OCI-LY7 (cell line): ENCODE measurements around the gene CAPRIN1. TPM values are rescaled to one million over a fixed set of nuclear protein-coding genes. Genes with fewer than 3 reads are reported as not detected.

Experiments used
- BruUV-seq: library from RNA; stranded (reverse); fragments of 400-500 nt; replicated peaks from 2 replicates; lab custom pipeline; 2021; lab: Mats Ljungman, UMichigan
- CTCF ChIA-PET: fragments of 300-600 bp; sonication (Branson Sonifier 250); formaldehyde crosslinking; loops from one replicate; lab custom pipeline; 2022; ENCODE audit warnings: antibody characterized with exemption; ENCODE audit not compliant: unreplicated experiment; lab: Charles Lee
- POLR2A ChIA-PET: fragments of 300-600 bp; sonication (Branson Sonifier 250); formaldehyde crosslinking; loops from one replicate; lab custom pipeline; 2022; ENCODE audit warnings: antibody characterized with exemption; lab: Charles Lee
- DNase-seq: peaks from one replicate; pipeline ENCODE4 v3.0.0-alpha.2; 2015; ENCODE audit warnings: low spot score
- H2AFZ ChIP-seq: fragments of 200-600 bp; sonication (generic), shearing (Covaris generic); 2 replicates; pipeline ENCODE4 v1.6.1; 2014; ENCODE audit warnings: mild to moderate bottlenecking, antibody characterized with exemption, low read length, moderate library complexity
- H3K27ac ChIP-seq: fragments of 200-600 bp; sonication (generic); 2 replicates; pipeline ENCODE4 v1.5.1; 2014; ENCODE audit warnings: mixed run types, low read depth, mild to moderate bottlenecking, moderate library complexity, low read length, inconsistent platforms; ENCODE audit not compliant: poor library complexity, severe bottlenecking
- H3K36me3 ChIP-seq: fragments of 200-600 bp; sonication (generic); 2 replicates; pipeline ENCODE4 v1.6.1; 2014; ENCODE audit warnings: mild to moderate bottlenecking, antibody characterized with exemption, low read length, moderate library complexity, mixed read lengths; ENCODE audit not compliant: insufficient read depth
- H3K4me1 ChIP-seq: fragments of 200-600 bp; sonication (generic); 2 replicates; pipeline ENCODE4 v1.5.1; 2014; ENCODE audit warnings: mild to moderate bottlenecking, low read length; ENCODE audit not compliant: insufficient read depth, poor library complexity, severe bottlenecking
- H3K4me2 ChIP-seq: fragments of 200-600 bp; sonication (generic); 2 replicates; pipeline ENCODE4 v1.6.1; 2014; ENCODE audit warnings: mild to moderate bottlenecking, low read length
- H3K4me3 ChIP-seq: fragments of 200-600 bp; sonication (generic); 2 replicates; pipeline ENCODE4 v1.5.1; 2014; ENCODE audit warnings: mild to moderate bottlenecking, low read depth, low read length; ENCODE audit not compliant: poor library complexity, severe bottlenecking
- H3K79me2 ChIP-seq: fragments of 200-600 bp; sonication (generic); 2 replicates; pipeline ENCODE4 v1.6.1; 2016; ENCODE audit warnings: low read depth, mild to moderate bottlenecking, low read length, moderate library complexity, mixed read lengths; ENCODE audit not compliant: insufficient read depth
- H3K9me2 ChIP-seq: fragments of 200-600 bp; sonication (generic); 2 replicates; pipeline ENCODE4 v1.6.1; 2016; ENCODE audit warnings: mild to moderate bottlenecking, low read length, mixed read lengths; ENCODE audit not compliant: insufficient read depth
- H3K9me3 ChIP-seq: fragments of 200-600 bp; sonication (generic); 2 replicates; pipeline ENCODE4 v1.6.1; 2014; ENCODE audit warnings: mild to moderate bottlenecking, mixed run types, low read length, mixed read lengths
- H4K20me1 ChIP-seq: fragments of 200-600 bp; sonication (generic); 2 replicates; pipeline ENCODE4 v1.6.1; 2014; ENCODE audit warnings: mild to moderate bottlenecking, antibody characterized with exemption, low read length, moderate library complexity, mixed read lengths; ENCODE audit not compliant: insufficient read depth
- CTCF ChIP-seq: fragments of 200-600 bp; sonication (generic); conservative IDR thresholded peaks from 2 replicates; pipeline ENCODE4 v1.5.1; 2014; ENCODE audit warnings: mild to moderate bottlenecking, antibody characterized with exemption, low read length, moderate library complexity, mixed read lengths
- EZH2phosphoT487 ChIP-seq: fragments of 200-600 bp; sonication (generic); IDR thresholded peaks from 2 replicates; pipeline ENCODE4 v1.6.1; 2018; ENCODE audit warnings: low read depth, borderline replicate concordance, mild to moderate bottlenecking, mixed run types, antibody characterized with exemption, low read length, moderate library complexity, mixed read lengths
- intact Hi-C: fragments of 100-400 bp; cut with micrococcal nuclease; formaldehyde crosslinking; loops from one replicate; pipeline ENCODE4 v1.10.0; 2022; ENCODE audit not compliant: unreplicated experiment
- total RNA-seq, 2 experiments: library from RNA; depleted of rRNA in 1 of 2; stranded (reverse); fragments of >200 nt in 1 of 2; shearing (Covaris generic) in 1 of 2; gene quantifications; 2 replicates each; pipeline ENCODE4 v1.2.3, GENCODE V29; 2014 to 2022

The CAPRIN1 gene
- total RNA-seq, 2 experiments from 2014 or later: 259 to 286 TPM

GRCh38 chr11:34004236-34004635 is 47.3 kb upstream of the CAPRIN1 start:
- no peak overlapping the region for H2AFZ ChIP-seq
- no peaks in the 10 kb centered on the region for H3K9me2 ChIP-seq
- no peak overlapping the region for H3K4me3 ChIP-seq
- no peaks in the 10 kb centered on the region for H4K20me1 ChIP-seq
- no peaks in the 10 kb centered on the region for H3K9me3 ChIP-seq
- no peak for TF ChIP-seq CTCF
- no peak for TF ChIP-seq EZH2phosphoT487
- no peaks in the 10 kb centered on the region for H3K79me2 ChIP-seq
- no peak for DNase-seq
- H3K4me1 ChIP-seq: peaks cover 4% of the 10 kb centered on the region
- CTCF ChIA-PET: no interaction called here
- no peak overlapping the region for H3K27ac ChIP-seq
- intact Hi-C loops: no loop called here
- H3K36me3 ChIP-seq: no peaks in the 10 kb centered on the region
- POLR2A ChIA-PET: interaction anchor here (0.6 kb wide), 1 partner anchor 50 kb away, joined by 3 read pairs; no protein-coding TSS in a partner anchor
- no peak overlapping the region for H3K4me2 ChIP-seq
- BruUV-seq: no TSS peak

GRCh38 chr11:34006876-34007275 is 44.7 kb upstream of the CAPRIN1 start:
- H3K4me2 ChIP-seq: no peak overlapping the region
- H4K20me1 ChIP-seq: no peaks in the 10 kb centered on the region
- DNase-seq: no peak
- no peak overlapping the region for H3K4me3 ChIP-seq
- no peak overlapping the region for H2AFZ ChIP-seq
- H3K79me2 ChIP-seq: no peaks in the 10 kb centered on the region
- intact Hi-C loops: no loop called here
- CTCF ChIA-PET: no interaction called here
- H3K9me2 ChIP-seq: no peaks in the 10 kb centered on the region
- H3K9me3 ChIP-seq: no peaks in the 10 kb centered on the region
- no TSS peak for BruUV-seq
- H3K36me3 ChIP-seq: no peaks in the 10 kb centered on the region
- TF ChIP-seq CTCF (no peak), EZH2phosphoT487 (no peak)
- POLR2A ChIA-PET: interaction anchor here (0.6 to 0.8 kb wide), 2 partner anchors 100 to 173 kb away, joined by 3 read pairs; no protein-coding TSS in a partner anchor
- H3K4me1 ChIP-seq: no peaks in the 10 kb centered on the region
- H3K27ac ChIP-seq: no peak overlapping the region

GRCh38 chr11:34012734-34013133 is 38.8 kb upstream of the CAPRIN1 start:
- no peaks in the 10 kb centered on the region for H3K9me2 ChIP-seq
- no peak for DNase-seq
- BruUV-seq: no TSS peak
- intact Hi-C loops: no loop called here
- no peaks in the 10 kb centered on the region for H3K79me2 ChIP-seq
- POLR2A ChIA-PET: no interaction called here
- no peaks in the 10 kb centered on the region for H3K36me3 ChIP-seq
- H3K9me3 ChIP-seq: no peaks in the 10 kb centered on the region
- H4K20me1 ChIP-seq: no peaks in the 10 kb centered on the region
- H3K4me1 ChIP-seq: no peaks in the 10 kb centered on the region
- H3K27ac ChIP-seq: no peak overlapping the region
- TF ChIP-seq CTCF (no peak), EZH2phosphoT487 (no peak)
- H3K4me3 ChIP-seq: no peak overlapping the region
- CTCF ChIA-PET: no interaction called here
- no peak overlapping the region for H2AFZ ChIP-seq
- H3K4me2 ChIP-seq: no peak overlapping the region
